ENCODE data around the gene MACROD2.

Gene MACROD2

DNA sequence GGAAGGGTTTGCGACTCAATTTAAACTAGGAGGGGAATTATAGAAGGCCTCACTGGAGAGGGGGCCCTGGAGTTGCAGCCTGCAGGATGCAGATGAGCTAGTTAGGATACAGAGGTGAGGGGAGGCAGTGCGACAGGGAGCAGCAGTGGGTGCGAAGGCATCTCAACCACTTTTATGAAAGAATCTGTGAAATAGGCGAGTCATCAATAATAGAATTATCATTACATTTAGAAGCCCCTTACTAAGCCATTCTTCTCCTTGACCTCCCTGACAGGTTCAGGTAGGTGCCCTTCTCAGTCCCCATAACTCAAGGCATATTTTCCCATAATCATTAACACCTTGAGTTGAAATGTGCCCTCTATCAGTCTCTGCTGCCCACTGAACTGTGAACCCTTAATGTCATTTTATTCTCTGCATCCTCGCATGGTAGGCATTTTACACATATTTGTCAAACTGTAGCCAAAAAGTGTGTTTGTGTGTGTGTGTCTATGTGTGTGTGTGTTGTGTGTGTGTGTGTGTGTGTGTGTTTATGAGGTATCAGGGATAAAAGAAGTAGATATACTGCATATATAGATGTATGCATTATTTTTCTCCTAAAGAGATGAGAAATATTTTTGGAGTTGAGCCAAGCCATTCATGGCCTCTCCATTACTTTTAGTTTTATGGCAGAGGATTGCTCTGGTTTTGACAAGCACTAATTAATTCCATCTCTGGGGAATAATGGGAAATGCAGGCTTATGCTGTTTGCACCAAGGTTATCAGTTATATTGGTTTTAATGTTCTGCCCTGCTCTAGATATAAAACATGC, 1679.1 kb downstream of the MACROD2 start:
- DNase-seq = no peak

DNA sequence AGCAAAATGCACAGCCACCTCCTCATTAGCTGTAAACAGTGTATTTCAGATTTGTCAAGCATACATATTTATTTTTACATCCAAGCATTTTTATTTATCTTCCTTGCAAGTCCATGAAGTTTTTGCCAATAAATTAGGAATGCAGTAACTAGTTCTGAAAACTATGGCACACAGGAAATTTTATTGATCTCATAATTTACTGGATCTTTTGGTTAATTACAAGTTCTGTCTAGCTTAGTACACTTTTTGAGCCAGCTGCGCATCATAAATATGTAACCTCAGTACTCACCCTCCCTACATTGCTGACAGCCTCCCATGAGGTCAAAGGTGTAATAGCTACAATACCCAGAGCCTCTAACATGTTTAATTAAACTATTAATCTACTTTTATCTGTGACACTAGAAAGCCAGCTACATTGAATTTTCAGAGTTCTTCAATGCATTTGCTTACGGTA, 1679.8 kb downstream of the MACROD2 start:
- DNase-seq = no peak

DNA sequence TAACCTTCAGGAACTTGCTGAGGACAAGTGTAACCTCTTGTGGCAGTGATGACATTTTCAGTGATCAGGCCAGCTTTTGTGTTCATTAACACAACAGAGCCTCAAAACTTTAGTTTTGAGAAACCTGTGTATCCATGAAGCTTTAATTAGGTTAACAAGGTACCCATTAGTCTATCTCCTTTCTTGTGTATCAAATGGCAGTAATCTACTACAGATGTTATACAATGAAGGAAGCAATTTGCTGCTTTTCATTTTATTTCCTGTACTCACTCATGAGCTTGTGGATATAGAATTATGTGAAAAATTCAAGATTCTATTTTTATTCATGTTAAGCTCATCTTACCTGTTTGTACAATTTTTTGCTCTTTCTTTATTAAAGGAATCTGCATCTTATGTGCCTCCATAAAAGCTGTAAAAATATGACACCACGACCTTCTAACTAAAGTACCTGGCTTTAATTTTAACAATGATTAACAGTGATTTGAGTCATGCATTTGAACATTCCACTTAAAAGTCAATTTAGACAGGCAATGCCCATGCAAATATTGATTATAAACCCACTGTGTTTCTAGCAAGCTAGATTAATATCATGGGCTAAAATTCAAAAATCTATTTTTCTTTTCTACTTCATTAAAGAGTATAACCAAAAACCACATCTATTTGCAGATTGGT, 1680.6 kb downstream of the MACROD2 start:
- no peak for DNase-seq

DNA sequence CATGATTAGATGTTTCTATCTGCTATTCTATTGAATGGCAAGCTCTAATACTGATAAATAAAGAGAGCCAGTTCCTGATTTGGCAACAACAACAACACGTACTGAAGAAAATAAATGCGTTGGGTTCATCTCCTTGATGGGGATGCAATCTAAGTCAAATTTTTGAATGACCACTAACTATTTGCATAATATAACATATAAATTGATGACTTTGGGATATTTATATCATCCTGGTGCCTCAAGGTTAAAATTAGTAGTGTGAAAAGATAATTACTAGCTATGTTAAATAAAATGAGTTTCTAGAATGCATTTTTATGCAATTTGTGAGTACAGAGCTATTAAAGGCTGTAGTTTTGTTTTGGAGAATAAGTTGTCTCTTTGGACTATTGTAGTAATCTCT, 1681.5 kb downstream of the MACROD2 start:
- DNase-seq = no peak

DNA sequence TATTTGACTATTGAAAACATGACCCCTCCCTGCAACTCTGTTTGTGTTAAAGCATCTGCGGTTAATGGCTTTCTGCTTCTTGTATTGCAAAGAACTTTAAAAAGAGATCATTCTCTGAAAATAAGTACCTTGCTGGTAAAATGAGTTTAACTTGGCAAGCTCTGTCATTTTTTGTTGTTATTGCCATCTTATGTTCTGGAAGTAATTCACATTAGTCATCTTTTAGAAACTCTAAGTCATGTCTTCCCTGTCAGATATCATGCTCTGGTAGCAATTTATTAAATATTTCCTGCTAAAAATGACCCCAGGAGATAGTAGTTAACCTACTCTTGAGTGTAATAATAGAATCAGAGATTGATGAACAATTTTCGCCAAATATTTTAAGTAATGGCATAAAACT, 1687.4 kb downstream of the MACROD2 start:
- no peak for DNase-seq

DNA sequence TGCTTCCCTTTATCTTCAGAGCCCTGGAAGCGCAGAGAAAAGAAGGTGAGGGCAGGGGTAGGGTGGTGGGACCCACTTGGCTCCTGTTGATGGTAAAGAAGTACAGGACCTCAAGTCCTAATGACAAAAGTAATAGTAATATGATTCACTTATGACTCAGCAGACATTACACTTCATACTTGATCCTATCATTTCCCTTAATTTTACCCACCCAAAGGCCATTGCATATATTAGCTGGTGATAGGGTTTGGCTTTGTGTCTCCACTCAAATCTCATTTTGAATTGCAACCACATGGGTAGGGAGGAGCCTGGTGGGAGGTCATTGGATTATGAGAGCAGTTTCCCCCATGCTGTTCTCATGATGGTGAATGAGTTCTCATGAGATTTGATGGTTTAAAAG, 1697.3 kb downstream of the MACROD2 start:
- DNase-seq = no peak

DNA sequence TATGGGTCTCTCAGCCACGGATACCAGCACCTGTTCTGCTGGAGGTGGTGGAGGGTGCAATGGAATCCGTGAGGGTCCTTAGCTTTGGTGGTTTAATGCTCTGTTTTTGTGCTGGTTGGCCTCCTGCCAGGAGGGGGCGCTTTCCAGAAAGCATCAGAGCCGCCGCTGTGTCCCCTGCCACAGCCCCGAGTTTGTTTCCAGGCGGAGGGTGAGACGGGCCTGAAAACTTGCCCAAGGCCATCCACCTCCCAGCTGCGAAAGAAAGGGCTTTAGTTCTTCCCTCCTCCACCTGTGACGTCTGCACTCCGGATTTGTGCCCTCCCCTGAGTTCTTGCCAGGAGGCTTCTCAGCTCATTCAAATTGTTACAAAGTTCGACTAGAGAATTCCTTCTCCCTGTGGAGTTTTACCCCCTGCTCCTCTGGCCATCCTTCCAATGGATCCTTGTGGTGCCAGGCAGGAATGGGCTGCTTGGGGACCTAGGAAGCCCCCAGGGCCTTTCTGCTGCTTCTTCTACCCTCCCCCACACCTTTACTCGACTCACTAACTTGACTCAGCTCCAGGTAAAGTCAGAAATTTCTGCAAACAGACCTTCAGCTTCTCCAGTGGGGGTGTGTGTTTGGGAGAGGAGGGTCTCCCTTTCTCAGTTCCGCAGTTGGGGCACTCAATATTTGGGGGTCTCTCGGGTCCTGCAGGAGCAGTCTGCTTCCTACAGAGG, 1704.3 kb downstream of the MACROD2 start:
- DNase-seq = no peak

DNA sequence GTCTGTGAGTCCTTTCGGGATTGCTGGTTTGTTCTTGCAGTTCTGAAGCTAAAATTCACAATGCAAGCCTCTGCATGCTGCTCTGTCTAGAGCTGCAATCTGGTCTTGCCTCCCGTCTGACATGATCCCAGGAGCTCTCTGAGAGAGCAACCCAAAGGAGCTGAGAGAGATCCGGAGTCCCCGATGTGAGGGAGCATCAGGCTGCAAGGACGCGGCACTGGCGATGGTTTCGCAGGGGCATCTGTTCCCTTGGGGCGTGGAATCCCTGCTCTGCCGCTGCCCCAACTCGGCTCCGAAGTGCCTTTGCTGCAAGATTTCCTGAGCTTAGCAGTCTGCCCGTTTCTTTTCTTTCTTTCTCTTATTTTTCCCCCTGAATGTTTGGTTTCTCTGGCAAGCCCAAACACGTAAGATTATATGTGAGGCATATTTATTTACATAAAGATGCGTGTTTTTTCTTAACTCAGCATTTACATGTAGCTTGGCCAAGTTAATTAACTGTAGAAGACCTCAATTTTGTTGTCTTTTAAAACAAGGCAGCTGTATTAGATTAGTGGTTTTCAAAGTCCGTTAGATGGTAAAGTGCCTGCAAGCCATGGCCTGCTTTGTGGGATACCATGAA, 1704.9 kb downstream of the MACROD2 start:
- DNase-seq = no peak

DNA sequence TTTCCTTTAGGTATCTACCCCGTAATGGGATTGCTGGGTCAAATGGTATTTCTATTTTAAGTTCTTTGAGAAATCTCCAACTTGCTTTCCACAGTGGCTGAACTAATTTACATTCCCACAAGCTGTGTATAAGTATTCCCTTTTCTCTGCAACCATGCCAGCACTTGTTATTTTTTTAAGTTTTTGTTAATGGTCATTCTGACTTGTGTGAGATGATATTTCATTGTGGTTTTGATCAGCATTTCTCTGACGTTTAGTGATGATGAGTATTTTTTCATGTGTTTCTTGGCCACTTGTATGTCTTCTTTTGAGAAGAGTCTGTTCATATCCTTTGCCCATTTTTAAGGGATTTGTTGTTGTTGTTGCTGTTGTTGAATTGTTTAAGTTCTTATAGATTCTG, 1706.8 kb downstream of the MACROD2 start:
- no peak for DNase-seq

DNA sequence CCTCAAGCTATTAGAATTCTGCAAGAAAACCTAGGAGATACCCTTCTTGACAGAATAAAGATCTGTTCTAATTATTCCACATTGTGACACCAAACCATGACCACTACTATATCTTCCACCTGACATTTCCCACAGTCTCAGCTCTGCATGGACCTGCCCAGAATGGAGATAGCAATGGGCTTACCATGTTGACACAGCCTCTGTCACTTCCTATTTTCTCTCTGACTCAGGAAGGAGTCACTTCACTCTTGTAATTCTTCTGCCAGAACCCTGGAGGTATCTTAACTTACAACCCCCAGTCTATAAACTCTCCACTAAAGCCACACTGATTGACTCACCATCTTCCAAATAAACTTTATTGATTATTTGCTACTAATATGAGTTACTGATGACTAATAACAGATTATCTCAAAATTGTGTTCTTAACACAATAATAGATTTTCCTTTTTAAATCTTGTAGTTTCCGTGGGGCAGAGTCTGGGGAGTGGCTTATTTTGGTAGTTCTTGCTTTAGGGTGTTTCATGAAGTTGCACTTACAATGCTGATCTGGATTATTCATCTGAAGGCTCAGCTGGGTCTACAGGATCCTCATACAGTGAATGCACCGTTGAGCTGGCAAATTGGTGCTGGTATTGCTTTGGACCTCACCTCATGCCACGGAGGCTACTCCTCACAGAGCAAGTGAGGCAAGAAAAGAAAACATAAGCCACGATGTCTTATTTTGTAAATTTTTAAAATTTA, 1708.0 kb downstream of the MACROD2 start:
- no peak for DNase-seq

DNA sequence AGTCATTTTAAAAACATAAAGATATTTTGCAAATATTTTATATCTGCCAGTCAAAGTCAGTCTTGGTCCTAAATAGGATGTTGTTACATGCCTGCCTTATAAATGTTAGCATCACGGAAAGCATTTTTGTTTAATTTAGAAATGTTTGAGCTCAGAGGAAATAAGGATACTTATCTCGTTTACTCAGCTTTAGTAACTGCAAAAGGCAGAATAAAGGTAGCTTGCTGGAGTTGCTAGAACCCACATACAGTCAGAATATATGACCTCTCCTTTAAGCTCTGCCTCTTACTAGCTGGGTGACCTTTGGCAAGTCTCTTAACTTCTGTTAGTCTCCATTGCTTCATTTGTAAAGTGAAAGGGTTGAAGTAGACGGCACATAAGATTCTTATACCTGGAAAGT, 1710.7 kb downstream of the MACROD2 start:
- no peak for DNase-seq

DNA sequence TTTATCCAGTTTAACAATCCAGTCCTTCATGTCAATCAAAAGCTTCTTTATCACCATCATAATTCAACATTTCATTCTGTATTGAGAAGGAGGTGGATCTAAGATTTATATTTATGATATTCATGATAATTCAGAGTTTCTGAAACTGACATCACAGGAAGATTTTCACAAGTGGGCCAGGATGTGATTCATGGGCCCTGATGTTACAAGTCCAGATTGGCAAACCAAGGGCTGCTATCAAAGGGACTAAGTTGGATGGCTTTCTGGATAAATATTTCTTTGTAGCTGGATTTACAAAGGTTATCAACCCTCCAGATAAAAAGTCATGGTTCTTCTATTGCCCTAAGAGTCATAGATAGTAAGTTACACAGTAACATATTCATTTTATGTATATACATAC, 1711.4 kb downstream of the MACROD2 start:
- no peak for DNase-seq

DNA sequence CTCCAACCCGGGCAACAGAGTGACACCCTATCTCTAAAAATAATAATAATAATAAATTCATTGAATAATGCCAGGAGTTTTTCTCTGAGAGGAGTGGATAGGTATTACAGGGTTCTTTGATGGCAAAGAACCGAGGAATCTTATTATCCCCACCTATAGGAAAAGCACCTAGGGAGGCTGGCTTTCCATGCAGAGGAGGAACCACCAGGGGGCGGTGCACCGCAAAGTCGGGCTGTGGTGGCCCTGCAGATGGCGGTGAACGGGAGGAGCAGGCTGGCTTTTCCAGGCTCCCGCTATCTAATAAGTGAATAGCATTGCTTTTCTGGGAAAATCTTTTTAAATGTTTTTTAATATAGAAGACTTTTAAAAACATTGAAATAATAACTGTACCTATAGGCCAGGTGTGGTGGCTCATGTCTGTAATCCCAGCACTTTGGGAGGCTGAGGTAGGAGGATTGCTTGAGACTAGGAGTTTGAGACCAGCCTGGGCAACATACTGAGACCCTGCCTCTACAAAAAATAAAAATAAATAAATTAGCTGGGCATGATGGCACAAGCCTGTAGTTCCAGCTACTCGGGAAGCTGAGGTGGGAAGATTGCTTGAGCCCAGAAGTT, 1713.8 kb downstream of the MACROD2 start:
- no peak for DNase-seq

DNA sequence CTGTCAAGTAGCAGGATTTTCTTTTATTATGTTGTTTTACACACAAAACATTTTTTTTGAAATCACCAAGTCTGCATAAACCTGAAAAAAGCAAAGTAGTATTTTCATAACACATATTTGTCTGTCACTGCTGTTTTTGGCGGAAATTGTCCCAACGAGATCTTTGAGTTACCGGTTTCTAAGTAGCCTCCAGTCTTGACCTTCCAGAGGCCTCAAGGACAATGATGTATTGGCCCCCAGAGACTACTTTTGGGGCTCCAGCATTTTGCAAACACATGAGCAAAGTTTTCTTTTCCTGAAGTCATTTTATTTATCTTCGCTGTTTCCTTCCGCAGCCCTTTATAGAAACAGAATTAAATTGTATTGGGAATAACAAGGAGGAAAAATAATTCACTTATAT, 1715.3 kb downstream of the MACROD2 start:
- no peak for DNase-seq

DNA sequence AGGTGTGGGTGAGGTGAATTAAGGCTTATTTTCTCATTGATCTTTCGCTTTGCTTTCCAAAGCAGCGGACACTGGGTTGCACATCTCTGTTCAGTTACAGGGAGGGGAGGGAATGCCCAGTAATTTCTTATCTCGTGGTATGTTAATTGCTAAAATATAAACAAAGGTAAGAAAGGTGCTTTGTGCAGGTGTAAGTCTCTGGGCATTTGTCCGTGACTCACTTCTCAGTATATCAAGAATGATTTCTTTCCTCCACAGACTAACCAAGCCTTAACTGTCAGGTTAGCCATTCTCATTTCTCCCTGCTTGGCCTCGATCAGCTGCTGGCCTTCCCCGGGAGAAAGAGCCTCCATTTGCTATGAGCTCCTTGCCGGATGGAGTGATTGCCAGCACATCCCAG, 1715.9 kb downstream of the MACROD2 start:
- no peak for DNase-seq

DNA sequence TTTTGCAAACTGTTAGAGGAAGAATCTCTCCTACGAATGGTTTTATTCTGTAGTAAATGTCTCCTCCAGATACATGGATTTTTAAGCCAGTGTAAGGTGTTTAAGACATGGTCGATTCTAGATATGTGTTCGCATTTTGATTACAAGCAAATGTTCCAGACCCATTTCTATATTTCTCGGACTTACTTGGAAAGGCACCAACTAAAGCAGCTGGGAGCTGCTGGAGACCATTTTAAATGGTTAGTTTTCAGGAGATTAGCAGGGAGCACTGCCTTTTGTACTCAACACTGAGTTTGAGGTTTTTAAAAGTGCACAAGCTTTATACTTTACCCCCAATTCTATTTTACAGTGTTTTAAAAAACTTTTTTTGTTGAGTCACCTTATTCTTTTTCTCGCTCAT, 1720.9 kb downstream of the MACROD2 start:
- DNase-seq = no peak

DNA sequence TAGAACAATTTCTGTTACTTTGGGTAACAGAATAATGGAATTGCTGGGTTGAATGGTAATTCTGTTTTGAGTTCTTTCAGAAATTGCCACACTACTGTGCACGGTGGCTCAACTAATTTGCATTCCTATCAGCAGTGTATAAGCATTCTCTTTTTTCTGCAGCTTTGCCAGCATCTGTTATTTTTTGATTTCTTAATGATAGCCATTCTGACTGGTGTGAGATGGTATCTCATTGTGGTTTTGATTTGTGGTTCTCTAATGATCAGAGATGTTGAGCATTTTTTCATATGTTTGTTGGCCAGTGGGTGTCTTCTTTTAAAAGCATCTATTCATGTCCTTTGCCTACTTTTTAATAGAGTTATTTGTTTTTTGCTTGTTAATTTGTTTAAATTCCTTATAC, 1731.1 kb downstream of the MACROD2 start:
- DNase-seq = no peak

DNA sequence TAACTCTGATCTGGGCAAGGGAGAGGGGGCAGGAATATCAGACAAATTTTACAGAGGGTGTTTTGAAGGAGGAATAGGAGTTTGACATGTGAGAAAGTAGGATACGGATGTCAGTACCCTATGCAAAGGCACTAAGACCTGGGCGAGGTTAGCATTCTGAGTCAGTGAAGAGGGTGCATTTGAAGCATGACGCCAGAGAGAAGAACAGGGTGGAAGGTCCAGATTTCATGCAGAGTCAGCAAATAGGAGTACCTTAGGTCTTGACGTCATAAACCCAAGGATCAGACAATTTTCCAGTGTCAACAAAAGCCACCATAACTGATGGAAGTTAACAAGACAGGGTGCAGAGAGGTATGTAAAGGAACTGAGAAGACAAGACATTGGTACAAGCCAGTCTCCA, 1738.7 kb downstream of the MACROD2 start:
- DNase-seq = no peak

DNA sequence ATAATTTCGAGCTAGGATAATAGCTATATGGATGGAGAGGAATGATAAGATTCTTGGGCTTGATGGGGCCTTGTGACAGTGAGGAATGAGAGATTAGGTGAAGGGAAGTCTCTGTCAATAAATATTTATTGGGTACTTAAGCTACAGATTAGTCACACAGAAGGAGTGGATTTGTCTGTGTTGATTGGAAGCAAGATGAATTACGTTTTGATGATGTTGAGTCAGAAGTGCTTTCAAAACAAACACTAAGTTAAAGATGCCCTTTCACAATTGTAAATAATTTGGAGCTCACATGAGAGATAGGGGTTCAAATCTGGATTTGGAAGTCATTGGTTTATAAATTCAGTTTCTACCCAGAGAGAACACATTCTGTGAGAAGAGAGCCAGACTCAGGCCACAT, 1743.7 kb downstream of the MACROD2 start:
- no peak for DNase-seq

DNA sequence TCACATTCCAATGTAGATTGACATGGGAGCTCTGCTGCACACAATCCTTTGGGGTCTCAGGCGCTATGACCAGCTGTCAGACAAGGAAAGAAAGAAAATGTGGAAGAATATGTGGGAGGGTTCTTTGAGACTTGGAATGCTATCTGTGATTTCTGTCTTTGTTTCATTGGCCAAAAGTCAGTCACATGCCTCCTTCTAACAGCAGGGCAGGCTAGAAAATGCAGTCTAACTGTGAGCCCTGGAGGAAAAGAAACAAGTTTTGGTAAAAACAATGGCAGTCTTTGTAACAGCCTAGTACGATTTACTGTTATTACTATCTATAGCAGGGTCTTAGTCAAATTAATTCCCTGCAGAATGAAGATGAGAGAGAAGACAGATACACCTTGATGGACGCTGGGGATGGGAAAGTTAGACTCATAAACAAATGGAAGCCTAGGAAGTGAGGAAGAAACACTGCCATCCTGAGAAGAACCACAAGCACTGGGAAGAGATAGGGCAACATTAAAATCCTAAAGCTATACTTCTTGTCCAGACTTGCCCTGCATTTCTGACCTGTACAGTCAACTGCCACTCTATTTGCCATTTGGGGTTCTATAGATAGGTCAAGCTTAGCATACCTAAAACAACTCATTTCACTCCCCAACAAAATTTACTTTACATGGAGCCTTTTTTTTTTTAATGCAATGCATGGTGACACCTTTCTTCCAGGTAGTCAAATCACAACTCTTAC, 1744.9 kb downstream of the MACROD2 start:
- DNase-seq = no peak

DNA sequence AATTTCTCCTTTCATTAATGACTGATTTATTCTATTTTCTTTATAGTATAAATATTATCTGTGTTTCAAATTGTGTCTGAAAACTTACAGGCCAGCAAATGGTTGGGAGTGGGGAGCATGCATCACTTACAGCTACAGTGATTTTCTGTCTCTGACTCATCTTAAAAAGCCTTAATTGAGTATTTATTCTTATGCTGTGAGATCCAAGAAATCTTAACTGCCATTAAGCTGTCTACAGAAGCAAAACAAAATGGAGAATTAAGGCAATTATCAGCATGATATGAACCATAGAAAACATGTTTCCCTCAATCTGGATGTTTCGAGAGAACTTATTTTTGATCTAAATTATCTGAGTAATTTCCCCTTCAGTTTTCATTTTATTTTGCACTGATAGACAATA, 1746.8 kb downstream of the MACROD2 start:
- no peak for DNase-seq

DNA sequence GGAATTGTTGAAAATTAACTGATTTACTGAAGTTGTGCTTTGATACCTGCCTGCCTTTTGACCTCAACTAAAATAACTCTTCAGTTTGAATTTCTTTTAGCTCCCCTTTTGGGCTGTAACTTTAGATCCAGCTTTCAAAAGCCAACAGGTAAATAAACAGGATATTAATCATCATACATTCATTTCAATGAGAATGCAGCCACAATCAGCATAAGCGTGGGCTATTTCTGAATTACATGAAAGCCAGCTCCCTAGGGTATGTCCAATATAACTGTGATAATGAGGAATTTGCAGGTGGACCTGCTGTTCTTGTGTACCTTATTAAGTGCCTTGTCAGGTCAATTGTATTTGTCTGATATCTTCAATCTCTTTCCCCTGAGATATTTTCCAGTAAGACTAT, 1747.3 kb downstream of the MACROD2 start:
- no peak for DNase-seq

Data from effector CD8-positive, alpha-beta T cell (primary cell).